ENCODE measurements around the gene VIPR1.
"Not testable (repeated sequence)": the region's sequence is repeated elsewhere in the genome, so short reads cannot be mapped to it uniquely, and the experiment has no call there.

Gene VIPR1

GRCh38 chr3:42547401-42547945 is 45.0 kb downstream of the VIPR1 start:
- H3K9ac ChIP-seq (ENCODE audit: insufficient read length): no peak overlapping the region
- no peak for DNase-seq (ENCODE audit: low read depth, low spot score)
- H3K27ac ChIP-seq: no peak overlapping the region
- H3K9me3 ChIP-seq (ENCODE audit: low read depth, low read length): no peaks in the 10 kb centered on the region
- H3K36me3 ChIP-seq (ENCODE audit: insufficient read depth, low read length): no peaks in the 10 kb centered on the region
- TF ChIP-seq POLR2AphosphoS5 (IDR thresholded peaks at IDR 0.05; ENCODE audit: borderline replicate concordance, low read depth, low read length) (no peak), EZH2 (IDR thresholded peaks at IDR 0.05) (no peak), FOXP2 (optimal IDR thresholded peaks at IDR 0.05; ENCODE audit: control extremely low read depth, extremely low read length, insufficient read depth) (no peak)
- no peak overlapping the region for H3K4me3 ChIP-seq

GRCh38 chr3:42549131-42549530 is 46.7 kb downstream of the VIPR1 start:
- peaks cover 2% of the 10 kb centered on the region; the same call in 1 of the 2 replicates for H3K36me3 ChIP-seq (ENCODE audit: insufficient read depth, low read length)
- no peak for DNase-seq (ENCODE audit: low read depth, low spot score)

GRCh38 chr3:42550250-42550649 is 47.8 kb downstream of the VIPR1 start:
- TF ChIP-seq EZH2 (IDR thresholded peaks at IDR 0.05) (no peak), POLR2AphosphoS5 (IDR thresholded peaks at IDR 0.05; ENCODE audit: borderline replicate concordance, low read depth, low read length) (no peak), FOXP2 (optimal IDR thresholded peaks at IDR 0.05; ENCODE audit: control extremely low read depth, extremely low read length, insufficient read depth) (no peak)
- H3K4me3 ChIP-seq: no peak overlapping the region
- H3K9ac ChIP-seq (ENCODE audit: insufficient read length): no peak overlapping the region
- peaks cover 2% of the 10 kb centered on the region; the same call in 1 of the 2 replicates for H3K36me3 ChIP-seq (ENCODE audit: insufficient read depth, low read length)
- no peaks in the 10 kb centered on the region for H3K9me3 ChIP-seq (ENCODE audit: low read depth, low read length)
- H3K27ac ChIP-seq: no peak overlapping the region
- no peak for DNase-seq (ENCODE audit: low read depth, low spot score)

More at GRCh38 chr3:42549131-42549530, 46.7 kb downstream of the VIPR1 start:
- Histone ChIP-seq H3K9me3 (ENCODE audit: low read depth, low read length) (no peaks in the 10 kb centered on the region), H3K27ac (no peak overlapping the region), H3K9ac (ENCODE audit: insufficient read length) (no peak overlapping the region), H3K4me3 (no peak overlapping the region)
- TF ChIP-seq EZH2 (IDR thresholded peaks at IDR 0.05) (no peak), POLR2AphosphoS5 (IDR thresholded peaks at IDR 0.05; ENCODE audit: borderline replicate concordance, low read depth, low read length) (no peak), FOXP2 (optimal IDR thresholded peaks at IDR 0.05; ENCODE audit: control extremely low read depth, extremely low read length, insufficient read depth) (no peak)

GRCh38 chr3:42552830-42553229 is 50.4 kb downstream of the VIPR1 start:
- TF ChIP-seq EZH2 (IDR thresholded peaks at IDR 0.05) (no peak), FOXP2 (optimal IDR thresholded peaks at IDR 0.05; ENCODE audit: control extremely low read depth, extremely low read length, insufficient read depth) (no peak), POLR2AphosphoS5 (IDR thresholded peaks at IDR 0.05; ENCODE audit: borderline replicate concordance, low read depth, low read length) (no peak)
- H3K9me3 ChIP-seq (ENCODE audit: low read depth, low read length): no peaks in the 10 kb centered on the region
- no peak for DNase-seq (ENCODE audit: low read depth, low spot score)
- H3K36me3 ChIP-seq (ENCODE audit: insufficient read depth, low read length): peaks cover 18% of the 10 kb centered on the region; the same call in 1 of the 2 replicates
- no peak overlapping the region for H3K9ac ChIP-seq (ENCODE audit: insufficient read length)
- no peak overlapping the region for H3K27ac ChIP-seq
- H3K4me3 ChIP-seq: no peak overlapping the region

- Histone ChIP-seq H3K4me3 (no peak overlapping the region), H3K9ac (ENCODE audit: insufficient read length) (no peak overlapping the region), H3K27ac (no peak overlapping the region), H3K36me3 (ENCODE audit: insufficient read depth, low read length) (peaks cover 18% of the 10 kb centered on the region; the same call in 1 of the 2 replicates), H3K9me3 (ENCODE audit: low read depth, low read length) (no peaks in the 10 kb centered on the region)
- TF ChIP-seq FOXP2 (optimal IDR thresholded peaks at IDR 0.05; ENCODE audit: control extremely low read depth, extremely low read length, insufficient read depth) (no peak), POLR2AphosphoS5 (IDR thresholded peaks at IDR 0.05; ENCODE audit: borderline replicate concordance, low read depth, low read length) (no peak), EZH2 (IDR thresholded peaks at IDR 0.05) (no peak)
- DNase-seq (ENCODE audit: low read depth, low spot score): no peak
Measured at GRCh38 chr3:42556089-42556632, 53.7 kb downstream of the VIPR1 start.

GRCh38 chr3:42556817-42557216 is 54.4 kb downstream of the VIPR1 start:
- H3K36me3 ChIP-seq (ENCODE audit: insufficient read depth, low read length): peaks cover 18% of the 10 kb centered on the region; the same call in 1 of the 2 replicates
- DNase-seq (ENCODE audit: low read depth, low spot score); H3K4me3 ChIP-seq; H3K9ac ChIP-seq (ENCODE audit: insufficient read length); H3K9me3 ChIP-seq (ENCODE audit: low read depth, low read length); H3K27ac ChIP-seq: not testable (repeated sequence)

- Histone ChIP-seq H3K4me3 (no peak overlapping the region), H3K9me3 (ENCODE audit: low read depth, low read length) (no peaks in the 10 kb centered on the region), H3K36me3 (ENCODE audit: insufficient read depth, low read length) (peaks cover 15% of the 10 kb centered on the region; the same call in 1 of the 2 replicates), H3K27ac (no peak overlapping the region), H3K9ac (ENCODE audit: insufficient read length) (no peak overlapping the region)
- DNase-seq (ENCODE audit: low read depth, low spot score): no peak
- TF ChIP-seq EZH2 (IDR thresholded peaks at IDR 0.05) (no peak), FOXP2 (optimal IDR thresholded peaks at IDR 0.05; ENCODE audit: control extremely low read depth, extremely low read length, insufficient read depth) (no peak), POLR2AphosphoS5 (IDR thresholded peaks at IDR 0.05; ENCODE audit: borderline replicate concordance, low read depth, low read length) (no peak)
Measured at GRCh38 chr3:42557854-42558253, 55.4 kb downstream of the VIPR1 start.

GRCh38 chr3:42562047-42562907 is 59.8 kb downstream of the VIPR1 start:
- DNase-seq (ENCODE audit: low read depth, low spot score): no peak
- peaks cover 4% of the 10 kb centered on the region; the same call in 1 of the 2 replicates for H3K36me3 ChIP-seq (ENCODE audit: insufficient read depth, low read length)
- TF ChIP-seq POLR2AphosphoS5 (IDR thresholded peaks at IDR 0.05; ENCODE audit: borderline replicate concordance, low read depth, low read length) (no peak), FOXP2 (optimal IDR thresholded peaks at IDR 0.05; ENCODE audit: control extremely low read depth, extremely low read length, insufficient read depth) (no peak), EZH2 (IDR thresholded peaks at IDR 0.05) (no peak)
- no peaks in the 10 kb centered on the region for H3K9me3 ChIP-seq (ENCODE audit: low read depth, low read length)
- no peak overlapping the region for H3K9ac ChIP-seq (ENCODE audit: insufficient read length)
- no peak overlapping the region for H3K27ac ChIP-seq
- H3K4me3 ChIP-seq: no peak overlapping the region

Measured in SK-N-MC (cell line).